Measurements from ENCODE around the gene CBX4.

CBX4 gene

GRCh38 chr17:79839356-79840268 lies at the start of gene CBX4:
CBX4 (minus strand) TSS chr17:79839440; CDS start chr17:79839251, 189 bp downstream.
- peak within 1 kb of the TSS; percentile 83 to 99 for H3K27ac ChIP-seq
- peak within 1 kb of the TSS; percentile 96 for H3K4me3 ChIP-seq
- TF ChIP-seq, protein P1, sequence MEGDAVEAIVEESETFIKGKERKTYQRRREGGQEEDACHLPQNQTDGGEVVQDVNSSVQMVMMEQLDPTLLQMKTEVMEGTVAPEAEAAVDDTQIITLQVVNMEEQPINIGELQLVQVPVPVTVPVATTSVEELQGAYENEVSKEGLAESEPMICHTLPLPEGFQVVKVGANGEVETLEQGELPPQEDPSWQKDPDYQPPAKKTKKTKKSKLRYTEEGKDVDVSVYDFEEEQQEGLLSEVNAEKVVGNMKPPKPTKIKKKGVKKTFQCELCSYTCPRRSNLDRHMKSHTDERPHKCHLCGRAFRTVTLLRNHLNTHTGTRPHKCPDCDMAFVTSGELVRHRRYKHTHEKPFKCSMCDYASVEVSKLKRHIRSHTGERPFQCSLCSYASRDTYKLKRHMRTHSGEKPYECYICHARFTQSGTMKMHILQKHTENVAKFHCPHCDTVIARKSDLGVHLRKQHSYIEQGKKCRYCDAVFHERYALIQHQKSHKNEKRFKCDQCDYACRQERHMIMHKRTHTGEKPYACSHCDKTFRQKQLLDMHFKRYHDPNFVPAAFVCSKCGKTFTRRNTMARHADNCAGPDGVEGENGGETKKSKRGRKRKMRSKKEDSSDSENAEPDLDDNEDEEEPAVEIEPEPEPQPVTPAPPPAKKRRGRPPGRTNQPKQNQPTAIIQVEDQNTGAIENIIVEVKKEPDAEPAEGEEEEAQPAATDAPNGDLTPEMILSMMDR (IDR thresholded peaks at IDR 0.05), result peak; percentile 16
- DNase-seq (ENCODE audit: low spot score), result peak; percentile 97

DNA sequence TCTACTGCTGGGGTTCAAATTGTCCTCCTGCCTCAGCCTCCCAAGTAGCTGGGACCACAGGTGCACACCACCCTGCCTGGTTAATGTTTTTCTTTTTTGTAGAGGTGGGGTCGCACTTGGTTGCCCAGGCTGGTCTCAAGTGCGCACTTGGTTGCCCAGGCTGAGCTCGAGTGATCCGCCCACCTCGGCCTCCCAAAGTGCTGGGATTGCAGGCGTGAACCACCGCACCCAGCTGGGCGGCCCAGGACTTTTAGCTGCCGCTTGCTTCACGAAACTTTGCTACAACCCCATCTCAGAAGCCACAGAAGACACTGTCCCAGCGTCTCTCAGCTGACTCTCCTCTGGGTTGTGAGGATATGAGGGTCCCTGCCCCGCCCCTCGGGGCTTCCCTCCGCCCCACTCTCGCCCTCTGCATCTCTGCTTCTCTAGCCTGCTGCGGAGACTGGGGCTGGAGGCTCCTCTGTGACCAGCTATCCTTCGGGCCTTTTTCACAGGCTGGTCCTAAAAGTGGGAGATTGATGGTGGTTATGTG lies 48.8 kb upstream of the CBX4 start:
- no peak overlapping the region for H3K27ac ChIP-seq
- DNase-seq (ENCODE audit: low spot score), result no peak
- H3K4me3 ChIP-seq, result no peak overlapping the region
- TF ChIP-seq, protein P1 (IDR thresholded peaks at IDR 0.05), result no peak

- TF ChIP-seq, protein P1 (IDR thresholded peaks at IDR 0.05), result no peak
- Histone ChIP-seq H3K27ac (no peak overlapping the region), H3K4me3 (no peak overlapping the region)
- DNase-seq (ENCODE audit: low spot score), result no peak
These were observed 48.3 kb upstream of the CBX4 start for GRCh38 chr17:79887451-79887991.

- DNase-seq (ENCODE audit: low spot score), result no peak
These were observed 44.0 kb upstream of the CBX4 start for GRCh38 chr17:79883202-79883601.

DNA sequence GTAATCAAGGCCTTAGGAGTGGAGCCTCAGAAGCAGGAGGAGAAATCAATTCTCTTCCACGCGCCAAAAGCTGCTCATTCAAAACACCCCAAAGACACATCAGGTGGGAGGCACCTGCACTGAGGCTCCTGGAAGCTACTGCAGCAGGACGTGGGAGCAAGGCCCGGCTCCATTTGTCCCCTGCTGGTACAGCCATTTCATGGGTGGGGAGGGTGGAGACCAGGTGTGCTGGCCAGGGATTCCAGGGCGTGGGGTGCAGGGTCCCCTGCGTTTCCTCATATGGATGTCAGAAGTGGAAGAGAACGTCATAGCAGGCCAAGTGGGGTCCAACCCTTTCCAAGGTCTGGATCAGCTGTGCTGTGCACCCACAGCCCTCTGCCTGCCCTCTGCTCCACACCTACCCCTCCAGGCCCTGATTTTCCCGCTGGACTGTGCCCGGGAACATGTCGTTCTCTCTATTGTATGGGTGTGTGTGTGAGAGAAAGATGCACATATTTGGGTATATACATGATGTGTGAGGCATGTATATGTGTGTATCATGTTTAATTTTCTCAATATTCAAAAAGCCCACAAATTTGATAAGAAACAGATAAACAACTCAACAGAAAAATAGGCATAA lies 39.2 kb upstream of the CBX4 start:
- TF ChIP-seq, protein P1 (IDR thresholded peaks at IDR 0.05), result no peak
- Histone ChIP-seq H3K4me3 (no peak overlapping the region), H3K27ac (no peak overlapping the region)
- no peak for DNase-seq (ENCODE audit: low spot score)

More at GRCh38 chr17:79883202-79883601, 44.0 kb upstream of the CBX4 start:
- Histone ChIP-seq H3K4me3 (no peak overlapping the region), H3K27ac (no peak overlapping the region)
- TF ChIP-seq, protein P1 (IDR thresholded peaks at IDR 0.05), result no peak

- H3K4me3 ChIP-seq, result no peak overlapping the region
- TF ChIP-seq, protein P1 (IDR thresholded peaks at IDR 0.05), result no peak
- no peak overlapping the region for H3K27ac ChIP-seq
- no peak for DNase-seq (ENCODE audit: low spot score)
These were observed 37.8 kb upstream of the CBX4 start for GRCh38 chr17:79877041-79877440.

Data from coronary artery (tissue), 2 donors.